ENCODE measurements around the gene RCAN2.
"Not testable (repeated sequence)": the region's sequence is repeated elsewhere in the genome, so short reads cannot be mapped to it uniquely, and the experiment has no call there.

The RCAN2 gene

DNA sequence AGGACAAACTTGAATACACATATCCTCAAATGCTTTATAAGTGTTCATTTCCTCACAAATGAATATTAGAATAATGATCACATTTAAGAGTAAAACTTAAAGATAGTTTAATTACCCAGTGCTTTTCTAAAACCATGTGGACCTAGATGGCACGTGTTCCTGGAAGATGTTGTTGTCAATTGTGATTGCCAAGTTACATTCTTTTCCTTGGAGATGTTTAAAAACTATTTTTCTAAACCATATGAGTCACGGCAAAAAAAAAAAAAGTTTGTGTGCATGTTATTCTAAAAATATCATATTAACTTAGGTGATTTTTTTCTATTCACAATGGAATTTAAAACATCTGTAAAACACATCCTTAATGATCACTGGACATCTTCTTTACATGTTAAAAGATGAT is 51.1 kb downstream of the RCAN2 start:
- no peak for DNase-seq

DNA sequence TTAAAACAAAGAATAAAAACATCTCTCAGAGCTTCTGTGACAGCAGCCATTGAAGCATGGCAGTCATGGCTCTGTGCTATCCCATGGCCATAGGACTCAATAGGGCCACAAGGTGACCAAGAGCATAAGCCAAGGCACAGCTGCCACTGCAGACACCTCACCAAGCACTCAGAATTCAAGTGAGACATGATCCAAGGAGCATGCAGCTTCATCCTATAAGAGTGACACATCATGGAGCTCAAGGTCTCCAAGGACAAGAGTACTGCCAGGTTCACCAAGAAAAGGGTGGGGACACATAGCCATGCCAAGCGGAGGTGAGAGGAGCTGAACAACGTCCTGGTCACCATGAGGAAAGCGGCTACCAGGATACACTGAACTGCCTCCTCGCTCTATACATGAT is 53.0 kb downstream of the RCAN2 start:
- no peak for DNase-seq

DNA sequence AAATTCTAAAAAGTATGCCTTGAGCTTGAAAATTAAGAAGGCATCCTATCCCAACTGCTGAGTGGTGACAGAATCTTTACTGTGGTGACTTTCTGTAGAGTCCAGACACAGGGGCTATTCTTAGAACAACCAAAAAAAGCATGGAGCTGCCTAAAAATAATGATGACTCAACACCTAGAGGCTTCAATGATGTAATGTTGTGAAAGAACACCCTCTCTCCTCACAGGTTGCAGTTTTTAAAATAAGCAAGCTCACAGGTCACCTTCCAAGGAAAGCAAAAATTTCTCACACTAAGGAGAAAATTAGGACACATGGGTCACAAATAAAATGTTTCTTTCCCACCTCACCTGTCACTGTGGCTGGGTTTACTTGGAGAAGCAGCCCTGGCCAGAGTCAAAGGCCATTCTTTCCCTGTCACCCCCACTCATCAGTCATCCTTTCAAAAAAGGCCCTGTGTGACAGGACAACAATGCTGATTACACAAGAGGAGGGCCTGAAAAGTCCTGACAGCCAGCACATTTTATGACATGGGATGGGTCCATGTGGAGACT is 53.5 kb downstream of the RCAN2 start:
- no peak for DNase-seq

DNA sequence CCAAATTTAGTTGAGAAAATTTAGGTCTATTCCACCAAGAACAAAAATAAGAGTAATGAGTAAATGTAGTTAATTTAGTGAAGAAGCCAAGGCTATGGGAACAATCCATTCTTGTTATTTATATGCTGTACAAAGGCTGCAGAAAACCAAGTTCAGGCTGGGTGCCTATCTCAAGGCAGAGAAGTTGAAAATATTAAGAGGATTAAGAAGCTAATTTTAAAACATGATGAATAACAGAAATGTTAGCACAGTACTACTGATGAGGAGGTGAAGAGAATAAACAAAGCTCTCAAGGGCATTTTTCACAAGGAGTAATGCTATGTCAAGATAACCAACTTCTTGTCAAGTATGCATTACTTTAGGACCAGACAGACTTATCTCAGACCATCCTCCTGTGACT is 68.6 kb downstream of the RCAN2 start:
- DNase-seq = no peak

DNA sequence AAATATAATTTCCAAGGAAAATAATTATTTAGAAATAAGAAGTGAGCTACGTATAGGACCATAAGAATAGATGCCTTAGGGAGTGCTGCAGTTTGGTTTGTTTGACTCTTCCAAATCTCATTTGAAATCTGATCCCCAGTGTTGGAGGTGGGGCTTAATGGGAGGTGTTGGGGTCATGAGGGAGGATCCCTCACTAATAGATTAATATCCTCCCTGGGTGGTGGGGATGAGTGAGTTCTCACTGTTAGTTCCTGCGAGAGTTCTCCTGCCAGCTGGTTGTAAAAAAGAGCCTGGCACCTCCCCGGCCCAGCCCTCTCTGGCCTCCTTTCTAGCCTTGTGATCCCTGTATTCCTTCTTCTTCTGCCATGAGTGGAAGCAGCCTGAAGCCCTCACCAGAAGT is 69.3 kb downstream of the RCAN2 start:
- no peak for DNase-seq

DNA sequence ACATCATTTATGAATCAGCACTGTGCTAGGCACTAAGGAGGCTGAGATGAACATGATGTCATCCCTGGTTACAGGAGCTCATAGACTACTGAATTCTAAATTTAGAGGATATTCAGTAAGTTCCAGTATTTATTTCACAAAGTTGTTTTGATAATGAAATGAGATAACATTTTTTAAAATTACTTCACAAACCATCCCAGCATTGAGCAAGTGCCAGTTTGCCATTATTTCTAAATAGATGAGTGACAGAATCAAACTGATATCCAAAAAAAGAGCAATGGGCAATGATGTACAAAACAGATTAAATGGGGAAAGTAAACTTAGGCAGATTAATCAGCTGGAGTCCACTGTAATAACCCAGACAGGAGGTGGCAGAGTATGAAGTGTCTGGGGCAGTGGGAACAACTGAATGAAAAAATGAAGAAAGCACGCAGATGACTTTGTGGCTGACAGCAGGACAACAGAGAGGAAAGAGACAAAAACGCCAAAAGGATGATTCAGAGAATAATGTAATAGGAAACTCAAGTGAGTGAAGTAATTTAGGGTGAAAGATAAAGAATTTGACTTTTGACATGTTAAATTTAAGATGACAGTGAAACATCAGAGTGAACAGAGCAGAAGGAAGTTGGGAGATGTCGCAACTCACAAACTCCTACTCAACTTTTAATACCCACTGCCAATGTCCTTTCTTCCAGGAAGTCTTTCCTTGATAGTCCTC is 70.2 kb downstream of the RCAN2 start:
- DNase-seq = no peak

DNA sequence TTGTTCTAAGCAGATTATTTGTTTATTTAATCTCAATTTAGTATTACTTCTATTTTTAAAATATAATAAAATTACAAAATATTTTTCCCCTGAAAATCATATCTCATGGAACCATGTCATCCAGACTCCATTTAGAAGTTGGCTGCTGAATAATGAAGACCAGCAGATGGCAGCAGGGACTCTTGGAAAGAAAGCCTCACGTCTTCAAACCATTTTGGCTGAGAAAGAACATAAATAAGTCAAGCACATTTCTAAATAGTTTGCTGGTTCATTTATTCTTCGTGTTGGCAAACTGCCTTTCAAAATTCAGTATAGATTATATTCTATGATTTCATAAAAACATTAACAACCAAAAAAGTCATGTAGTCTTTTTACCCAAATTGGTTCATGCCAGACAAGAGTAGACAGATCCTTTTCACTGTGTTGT is 71.7 kb downstream of the RCAN2 start:
- DNase-seq = no peak

DNA sequence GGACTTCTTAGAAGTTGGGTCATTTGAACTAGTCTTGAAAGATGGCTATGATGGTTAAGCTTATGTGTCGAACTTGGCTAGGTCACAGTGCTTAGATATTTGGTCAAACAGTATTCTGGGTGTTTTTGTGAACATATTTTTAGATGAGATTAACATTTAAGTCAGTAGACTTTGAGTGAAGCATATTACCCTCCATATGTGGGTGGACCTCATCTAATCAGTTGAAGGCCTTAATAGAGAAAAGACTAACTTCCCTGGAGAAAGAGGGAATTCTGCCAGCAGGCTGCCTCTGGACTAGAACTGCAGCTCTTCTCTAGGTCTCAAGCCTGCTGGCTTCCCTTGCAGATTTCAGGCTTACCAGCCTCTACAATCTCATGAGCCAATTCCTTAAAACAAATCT is 76.9 kb downstream of the RCAN2 start:
- DNase-seq = no peak

DNA sequence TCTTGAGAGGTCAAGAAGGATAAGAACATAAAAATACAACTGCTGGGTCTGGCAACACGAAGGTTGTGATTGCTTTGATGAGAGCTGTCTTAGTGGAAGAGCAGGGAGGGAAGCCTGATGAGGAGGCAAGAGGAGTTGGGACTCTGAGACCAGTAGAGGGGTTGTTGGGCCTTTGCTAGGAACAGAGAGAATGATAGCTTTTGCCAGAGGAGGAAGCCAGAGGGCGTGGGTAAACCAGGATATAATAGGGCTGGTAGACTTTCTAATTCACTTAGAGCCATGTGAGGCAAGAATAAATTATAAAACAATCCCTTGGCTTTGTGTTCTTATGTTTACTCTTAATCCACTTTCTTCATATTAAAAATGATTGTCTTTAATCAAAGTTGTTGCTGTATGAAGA is 78.6 kb downstream of the RCAN2 start:
- DNase-seq = no peak

DNA sequence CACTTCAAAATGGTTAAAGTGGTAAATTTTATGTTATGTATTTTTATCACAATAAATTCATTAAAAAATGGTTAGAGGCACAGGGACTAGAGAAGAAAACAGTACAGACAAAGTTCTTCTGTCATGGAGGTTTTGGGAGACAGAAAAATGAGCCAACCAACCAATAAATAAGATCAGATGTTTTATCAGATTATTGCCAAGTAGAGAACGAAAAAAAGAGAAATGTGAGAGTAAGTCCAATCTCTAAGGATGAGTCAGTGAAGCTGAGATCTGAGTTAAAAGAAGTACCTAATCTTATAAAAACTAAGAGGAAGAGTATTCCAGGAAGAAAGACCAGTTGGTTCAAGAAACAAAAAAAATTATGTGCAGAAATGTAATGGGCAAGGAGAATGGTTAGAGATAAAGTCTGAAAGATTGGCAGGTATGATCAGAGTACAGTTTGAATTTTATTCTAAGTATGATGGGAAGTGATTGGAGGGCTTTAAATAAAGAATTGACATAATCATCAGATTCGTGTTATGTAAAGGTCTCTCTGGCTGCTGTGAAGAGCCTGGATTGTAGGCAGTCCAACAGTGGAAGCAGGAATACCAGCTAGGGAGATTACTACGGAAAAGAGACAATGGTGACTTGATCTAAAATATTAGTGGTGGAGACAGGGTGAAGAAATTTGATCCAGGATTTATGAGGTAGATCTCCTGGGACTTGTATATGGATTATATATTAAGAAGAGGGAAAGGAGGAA is 79.6 kb downstream of the RCAN2 start:
- DNase-seq = no peak

DNA sequence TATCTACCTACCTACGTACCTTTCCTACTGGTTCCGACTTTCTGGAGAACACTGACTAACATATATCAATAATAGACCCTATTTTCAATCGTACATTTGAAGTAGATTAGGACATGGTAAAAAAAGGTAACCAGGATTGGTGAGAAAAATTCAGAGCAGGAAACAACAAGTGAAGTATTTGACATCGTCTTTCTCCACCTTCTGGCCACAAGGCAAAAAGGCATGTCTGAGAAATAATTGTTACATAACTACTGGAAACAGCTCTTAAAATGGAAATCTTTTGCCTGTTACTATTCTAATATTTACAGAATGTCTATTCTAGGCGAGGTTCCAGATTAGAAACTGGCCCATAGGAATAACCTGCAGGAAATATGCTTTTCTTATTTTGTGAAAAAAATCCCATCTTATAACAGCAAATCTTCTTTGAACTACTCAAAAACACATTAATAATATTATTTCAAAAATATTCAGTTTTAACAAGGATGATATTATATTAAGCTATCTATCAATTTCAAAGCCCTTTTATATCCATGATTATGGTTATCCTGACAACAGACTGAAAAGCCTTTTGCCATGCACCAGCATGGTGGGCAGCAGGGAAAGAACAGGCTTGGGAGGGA is 80.8 kb downstream of the RCAN2 start:
- DNase-seq = no peak

DNA sequence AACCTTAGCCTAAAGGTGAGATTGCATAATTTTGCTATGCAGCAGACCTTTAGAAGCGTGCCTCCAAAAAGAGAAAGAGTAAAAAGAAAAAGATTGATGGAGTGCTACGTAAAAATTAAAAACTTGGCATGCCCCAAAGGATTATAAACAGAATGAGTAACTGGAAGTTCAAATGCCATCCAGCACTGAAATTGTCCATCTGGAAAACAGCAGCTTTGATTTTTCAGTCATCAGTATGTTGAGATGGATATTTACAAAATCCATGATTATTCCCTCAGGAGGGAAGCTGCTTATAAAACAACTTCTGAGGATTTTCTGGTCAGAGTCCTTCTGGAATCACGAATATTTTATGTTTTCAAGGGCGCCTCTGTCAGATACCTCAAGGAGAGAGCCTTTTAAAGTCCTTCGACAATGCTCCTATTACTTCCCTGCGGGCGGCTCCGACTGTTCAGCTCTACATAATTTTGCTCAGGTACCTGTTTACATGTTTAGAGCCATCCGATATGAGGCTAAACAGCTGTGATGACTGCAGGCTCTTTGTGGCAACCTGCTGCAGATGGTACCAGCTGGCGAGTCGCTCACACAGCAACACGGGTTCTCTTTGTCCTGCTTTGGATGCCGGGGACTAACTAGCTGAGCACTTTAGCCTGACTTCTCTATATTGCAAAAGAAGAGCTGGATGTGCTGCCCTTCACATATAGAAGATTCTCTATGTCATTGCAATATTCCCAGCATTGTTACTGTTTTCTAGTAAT is 83.3 kb downstream of the RCAN2 start:
- no peak for DNase-seq

DNA sequence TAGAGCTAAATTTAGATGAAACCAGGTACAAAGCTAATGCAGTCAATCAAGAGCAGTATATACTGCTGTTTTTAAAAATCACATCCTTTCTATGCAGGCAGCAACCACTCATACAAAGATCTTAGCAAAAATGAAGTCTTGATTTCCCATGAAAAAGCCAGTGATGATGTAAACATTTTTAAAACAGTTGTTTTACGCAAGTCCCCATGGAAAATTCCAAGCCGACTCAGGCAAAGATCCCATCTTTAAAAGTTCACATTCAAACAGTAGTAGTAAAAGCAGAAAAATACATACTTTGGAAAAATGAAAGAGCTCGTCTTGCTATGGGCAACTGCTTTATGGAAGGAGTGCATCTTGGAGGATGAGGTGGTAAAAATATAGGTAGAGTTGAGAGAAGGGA is 84.0 kb downstream of the RCAN2 start:
- DNase-seq = no peak

DNA sequence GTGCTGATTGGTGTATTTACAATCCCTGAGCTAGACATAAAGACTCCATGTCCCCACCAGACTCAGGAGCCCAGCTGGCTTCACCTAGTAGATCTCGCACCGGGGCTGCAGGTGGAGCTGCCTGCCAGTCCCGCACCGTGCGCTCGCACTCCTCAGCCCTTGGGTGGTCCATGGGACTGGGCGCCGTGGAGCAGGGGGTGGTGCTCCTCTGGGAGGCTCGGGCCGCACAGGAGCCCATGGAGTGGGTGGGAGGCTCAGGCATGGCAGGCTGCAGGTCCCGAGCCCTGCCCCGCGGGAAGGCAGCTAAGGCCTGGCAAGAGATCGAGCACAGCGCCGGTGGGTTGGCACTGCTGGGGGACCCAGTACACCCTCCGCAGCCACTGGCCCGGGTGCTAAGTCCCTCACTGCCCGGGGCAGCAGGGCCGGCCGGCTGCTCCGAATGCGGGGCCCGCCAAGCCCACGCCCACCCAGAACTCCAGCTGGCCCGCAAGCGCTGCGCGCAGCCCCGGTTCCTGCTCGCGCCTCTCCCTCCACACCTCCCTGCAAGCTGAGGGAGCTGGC is 85.5 kb downstream of the RCAN2 start:
- not testable (repeated sequence) for DNase-seq

DNA sequence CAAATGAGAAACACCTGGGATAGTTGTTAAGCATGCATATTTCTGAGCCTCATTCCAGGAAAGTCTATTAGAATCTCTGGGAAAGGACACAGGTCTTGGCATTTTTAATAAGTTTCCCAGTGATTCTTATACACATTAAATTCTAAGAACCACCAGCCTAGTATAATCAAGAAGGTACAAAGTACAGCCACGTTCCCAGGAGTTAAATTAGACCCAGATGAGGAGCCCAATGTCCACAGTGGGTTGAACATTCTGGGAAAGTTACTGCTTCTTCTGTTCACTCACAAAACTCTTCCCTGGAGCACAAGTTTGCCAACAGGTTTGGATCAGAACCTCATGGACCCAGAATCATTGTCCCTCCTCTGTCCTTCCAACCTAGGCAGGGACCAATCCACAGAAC is 90.4 kb downstream of the RCAN2 start:
- DNase-seq = no peak

DNA sequence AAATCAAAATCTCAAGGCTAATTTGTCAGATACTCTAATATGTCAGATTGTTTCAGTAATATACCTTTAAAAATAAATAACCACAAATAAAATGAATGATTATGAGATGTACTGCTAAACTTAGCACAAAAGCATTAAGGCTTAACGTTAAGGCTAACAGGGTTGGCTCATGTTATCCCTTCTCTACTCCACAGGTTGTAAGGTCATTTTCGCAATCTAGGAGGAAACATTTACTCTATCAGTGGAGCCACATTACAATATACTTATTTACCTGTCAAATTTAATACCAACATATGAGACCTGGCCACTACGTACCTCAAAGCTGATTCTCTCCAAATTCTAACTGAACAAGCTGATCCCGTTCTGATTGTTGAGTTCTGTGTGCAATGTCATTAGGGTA is 95.7 kb downstream of the RCAN2 start:
- DNase-seq = no peak

DNA sequence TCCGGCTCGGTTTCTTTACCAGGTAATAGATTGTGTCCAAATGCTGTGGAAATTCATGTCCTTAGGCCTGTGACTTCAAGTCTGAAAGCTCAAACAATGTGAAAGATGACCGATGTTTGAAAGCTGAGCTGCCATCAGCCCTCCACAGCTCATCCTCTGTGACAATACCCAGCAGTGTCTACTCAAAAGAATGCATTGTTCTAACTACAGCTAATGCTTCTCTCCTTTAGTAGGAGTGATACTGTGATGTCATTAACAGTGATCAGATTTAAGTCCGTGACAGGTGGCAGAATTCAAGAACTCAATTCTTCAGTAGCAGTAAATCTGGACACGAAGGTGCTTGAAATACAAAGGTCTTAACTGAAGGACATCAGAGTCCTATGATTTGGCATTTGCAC is 97.3 kb downstream of the RCAN2 start:
- no peak for DNase-seq

DNA sequence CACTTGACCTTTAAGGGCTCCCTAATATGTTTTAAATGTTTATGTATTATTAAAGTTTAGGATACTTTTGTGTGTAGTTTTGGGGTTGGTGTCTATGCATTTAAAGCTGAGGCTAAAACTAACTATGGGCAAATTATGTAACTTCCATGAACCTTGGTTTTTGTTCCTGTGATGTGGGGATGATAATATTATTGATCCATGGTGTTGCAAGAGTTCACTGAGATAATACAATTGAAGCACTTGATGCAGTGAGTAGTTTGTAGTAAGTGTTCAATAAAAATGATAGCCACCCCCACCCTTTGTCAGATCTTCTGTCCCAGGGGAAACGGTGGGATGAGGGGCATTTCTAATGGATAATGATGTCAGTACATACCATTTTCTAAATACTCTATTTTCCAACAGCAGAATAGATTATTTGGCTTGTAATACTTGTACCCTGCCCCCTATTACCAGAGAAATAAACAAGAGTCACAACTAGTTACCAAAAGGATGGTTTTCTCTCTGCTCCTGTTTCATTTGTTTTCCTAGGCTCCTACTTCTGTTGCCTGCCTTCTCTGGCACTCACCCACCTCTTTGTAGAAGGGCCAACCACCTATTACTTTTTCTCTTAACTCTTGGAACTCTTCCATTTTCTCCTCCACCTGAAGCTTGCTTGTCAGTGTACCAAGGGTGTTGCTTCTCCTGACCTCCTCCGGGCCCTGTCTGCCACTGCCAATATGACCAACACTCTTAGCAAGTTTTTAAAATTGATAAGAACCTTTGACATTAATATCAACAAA is 97.9 kb downstream of the RCAN2 start:
- no peak for DNase-seq

DNA sequence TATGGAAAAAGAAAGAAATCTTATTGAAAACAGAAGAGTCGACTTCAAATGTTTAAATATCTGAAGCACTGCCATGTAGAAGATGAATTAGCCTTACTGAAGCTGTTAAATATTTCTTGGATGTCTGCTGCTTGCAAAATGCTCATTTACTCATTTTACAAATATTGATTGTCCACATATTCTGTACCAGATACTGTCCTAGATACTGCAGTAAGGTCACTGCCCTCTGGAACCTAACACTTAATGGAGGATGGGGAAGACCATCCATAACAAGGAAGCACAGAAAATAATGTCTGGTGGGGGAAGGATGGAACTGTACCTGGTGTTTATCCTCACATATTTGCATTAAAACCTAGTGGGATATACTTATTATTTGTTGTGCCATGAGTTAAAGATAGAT is 99.0 kb downstream of the RCAN2 start:
- DNase-seq = no peak

DNA sequence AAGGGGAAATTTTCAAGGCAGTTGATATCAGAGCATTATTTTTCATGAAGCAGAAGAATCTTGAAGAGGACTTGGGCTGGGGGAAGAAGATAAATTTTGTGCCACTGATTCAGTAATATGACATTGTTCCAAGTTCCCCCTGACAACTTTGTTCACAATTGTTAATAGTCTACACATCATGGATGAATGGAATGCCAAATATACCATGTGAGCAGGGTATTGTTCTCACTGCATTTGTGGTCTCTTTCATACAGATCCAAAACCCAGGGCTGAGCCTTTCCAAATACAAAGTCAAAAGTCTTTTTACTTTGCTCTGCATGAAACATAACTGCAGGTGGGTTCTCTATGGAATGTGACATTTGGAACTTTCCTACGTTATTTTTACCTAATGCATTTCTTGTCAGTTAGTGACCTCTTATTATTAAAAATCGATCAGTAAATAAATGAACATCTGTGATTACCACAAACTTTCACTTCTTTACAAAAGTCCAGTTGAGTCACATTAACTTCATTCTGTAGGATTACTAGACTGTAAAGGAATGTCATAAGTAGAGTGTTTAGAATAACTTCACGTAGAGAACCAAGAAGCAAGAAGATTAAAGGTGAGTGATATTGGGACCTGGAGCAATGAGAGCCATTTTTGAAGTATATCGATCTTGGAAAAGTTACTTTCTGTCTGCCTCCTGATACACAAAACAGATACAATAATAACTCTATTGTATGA is 100.9 kb downstream of the RCAN2 start:
- no peak for DNase-seq

DNA sequence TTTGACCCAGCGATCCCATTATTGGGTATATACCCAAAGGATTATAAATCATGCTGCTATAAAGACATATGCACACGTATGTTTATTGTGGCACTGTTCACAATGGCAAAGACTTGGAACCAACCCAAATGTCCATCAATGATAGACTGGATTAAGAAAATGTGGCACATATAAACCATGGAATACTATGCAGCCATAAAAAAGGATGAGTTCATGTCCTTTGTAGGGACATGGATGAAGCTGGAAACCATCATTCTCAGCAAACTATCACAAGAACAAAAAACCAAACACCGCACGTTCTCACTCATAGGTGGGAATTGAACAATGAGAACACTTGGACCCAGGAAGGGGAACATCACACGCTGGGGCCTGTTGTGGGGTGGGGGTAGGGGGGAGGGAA is 103.5 kb downstream of the RCAN2 start:
- DNase-seq = not testable (repeated sequence)
